GM12891 (cell line): ENCODE data around the gene ACTMAP.
A peak's percentile ranks its signal among the peaks of the same experiment; 100 is the strongest.

ENCODE experiments used
- DNase-seq: peaks from one replicate; pipeline ENCODE4 v3.0.0; 2011; ENCODE audit warnings: low spot score; ENCODE audit not compliant: insufficient read length
- FAIRE-seq: peaks from 2 replicates; lab custom pipeline; 2011; peaks lifted over from hg19 to GRCh38; lab: Jason Lieb, UNC
- PAX5 ChIP-seq: IDR thresholded peaks from 2 replicates; pipeline ENCODE4 v1.6.1; 2011; ENCODE audit warnings: low read length, moderate library complexity, mild to moderate bottlenecking; ENCODE audit not compliant: insufficient read depth, severe bottlenecking
- POLR2A ChIP-seq: IDR thresholded peaks from 2 replicates; pipeline ENCODE4 v1.6.1; 2011; ENCODE audit warnings: low read depth, low read length, control low read depth
- POLR2AphosphoS5 ChIP-seq: IDR thresholded peaks from 2 replicates; pipeline ENCODE4 v1.6.1; 2011; ENCODE audit warnings: low read depth, low read length, control low read depth
- POU2F2 ChIP-seq: IDR thresholded peaks from 2 replicates; pipeline ENCODE4 v1.6.1; 2011; ENCODE audit warnings: low read depth, mild to moderate bottlenecking, control low read depth, low read length, moderate library complexity
- SPI1 ChIP-seq: IDR thresholded peaks from 2 replicates; pipeline ENCODE4 v1.6.1; 2011; ENCODE audit warnings: low read depth, low read length, control low read depth
- TAF1 ChIP-seq: IDR thresholded peaks from 2 replicates; pipeline ENCODE4 v1.6.1; 2011; ENCODE audit warnings: low read depth, low read length, control low read depth

ACTMAP gene

DNA sequence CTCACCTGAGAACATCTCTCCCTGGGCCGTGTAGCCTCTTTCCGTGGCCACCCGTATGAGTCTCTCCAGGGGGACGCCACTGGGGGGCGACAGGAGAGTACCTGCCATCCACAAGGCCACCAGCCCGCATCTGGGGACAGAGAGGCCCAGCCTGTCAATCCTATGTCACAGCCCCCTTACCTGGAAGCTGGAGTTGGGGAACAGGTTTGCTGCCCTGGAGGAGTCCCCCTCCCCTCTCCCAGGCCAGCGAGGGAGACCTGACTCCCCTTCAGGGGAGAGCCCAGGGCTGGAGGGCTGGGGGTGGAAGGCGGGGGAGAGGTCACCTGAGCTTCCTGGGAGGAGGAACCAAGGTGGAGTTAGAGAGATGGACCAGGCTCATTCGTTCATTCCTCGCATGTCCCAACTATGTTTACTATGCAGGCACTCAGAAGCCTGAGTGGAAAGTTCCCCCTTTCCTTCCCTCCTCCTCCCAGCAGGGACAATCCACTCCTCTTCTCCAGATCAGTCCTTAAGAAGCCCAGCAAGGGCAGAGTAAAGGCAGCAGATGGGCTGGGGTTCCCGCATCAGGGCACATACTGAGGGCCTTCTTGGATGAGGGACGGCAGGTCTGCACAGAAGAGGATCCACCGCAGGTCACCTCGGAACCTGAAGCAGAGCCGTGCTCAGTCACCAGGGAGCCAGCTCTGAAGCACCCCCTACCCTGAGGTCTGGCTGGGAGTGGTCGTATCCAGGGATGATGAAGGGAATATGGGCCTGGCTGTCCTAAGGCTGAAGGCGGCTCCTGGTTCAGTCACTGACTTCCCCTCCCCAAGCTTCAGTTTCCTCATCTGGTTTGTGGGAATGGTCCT lies 5.5 kb downstream of the ACTMAP start:
- no peak for TF ChIP-seq POU2F2
- FAIRE-seq (no peak), DNase-seq (peak; percentile 43)

- TF ChIP-seq PAX5 (no peak), SPI1 (no peak), TAF1 (no peak), POLR2AphosphoS5 (no peak), POLR2A (no peak), POU2F2 (no peak)
- FAIRE-seq (no peak), DNase-seq (no peak)
Observed at GRCh38 chr19:40743926-40744325, 6.4 kb downstream of the ACTMAP start.

- TF ChIP-seq POLR2AphosphoS5 = no peak
- FAIRE-seq (no peak), DNase-seq (no peak)
Observed at GRCh38 chr19:40742886-40743285, 7.4 kb downstream of the ACTMAP start.

- DNase-seq = no peak
- TF ChIP-seq PAX5 (no peak), POLR2AphosphoS5 (no peak), TAF1 (no peak), SPI1 (no peak), POU2F2 (no peak), POLR2A (no peak)
- FAIRE-seq = no peak
Observed at GRCh38 chr19:40742477-40742876, 7.8 kb downstream of the ACTMAP start.

- FAIRE-seq (peak; percentile 28), DNase-seq (no peak)
- no peak for TF ChIP-seq POLR2AphosphoS5
- TF ChIP-seq TAF1 = no peak
- TF ChIP-seq PAX5 = no peak
- no peak for TF ChIP-seq SPI1
- no peak for TF ChIP-seq POLR2A
- no peak for TF ChIP-seq POU2F2
Observed at GRCh38 chr19:40741527-40742390, 8.5 kb downstream of the ACTMAP start.

- TF ChIP-seq SPI1 = no peak
- TF ChIP-seq POU2F2 = no peak
- TF ChIP-seq PAX5 = no peak
- no peak for TF ChIP-seq TAF1
- no peak for TF ChIP-seq POLR2A
- TF ChIP-seq POLR2AphosphoS5 = no peak
- no peak for FAIRE-seq
- no peak for DNase-seq
Observed at GRCh38 chr19:40740747-40741146, 9.5 kb downstream of the ACTMAP start.

GRCh38 chr19:40739871-40740703 lies 10.2 kb downstream of the ACTMAP start:
- DNase-seq (no peak), FAIRE-seq (no peak)
- TF ChIP-seq TAF1 = no peak

GRCh38 chr19:40739030-40739839 lies 11.0 kb downstream of the ACTMAP start:
- DNase-seq (no peak), FAIRE-seq (no peak)
- no peak for TF ChIP-seq SPI1
- TF ChIP-seq POLR2AphosphoS5 = no peak
- no peak for TF ChIP-seq TAF1
- no peak for TF ChIP-seq POLR2A
- TF ChIP-seq POU2F2 = no peak
- TF ChIP-seq PAX5 = no peak

GRCh38 chr19:40737102-40737644 lies 13.1 kb downstream of the ACTMAP start:
- no peak for FAIRE-seq
- no peak for DNase-seq
- no peak for TF ChIP-seq POU2F2
- TF ChIP-seq PAX5 = no peak
- no peak for TF ChIP-seq TAF1
- no peak for TF ChIP-seq POLR2A
- TF ChIP-seq SPI1 = no peak
- no peak for TF ChIP-seq POLR2AphosphoS5
